Urinary bladder (tissue), 4 donors: ENCODE measurements around the gene DNAJC12. TPM values are rescaled to one million over a fixed set of nuclear protein-coding genes. Genes with fewer than 3 reads are reported as not detected.
"Not testable (repeated sequence)": the region's sequence is repeated elsewhere in the genome, so short reads cannot be mapped to it uniquely, and the experiment has no call there.

Experiments
- DNase-seq: peaks from one replicate; pipeline ENCODE4 v3.0.0-alpha.2; 2015; ENCODE audit errors: extremely low spot score
- H3K27ac ChIP-seq: one replicate; pipeline ENCODE4 v1.5.1; 2013; ENCODE audit warnings: low read depth, mild to moderate bottlenecking, moderate library complexity
- H3K36me3 ChIP-seq: one replicate; pipeline ENCODE4 v1.6.1; 2013; ENCODE audit warnings: mild to moderate bottlenecking, moderate library complexity; ENCODE audit not compliant: insufficient read depth
- H3K4me1 ChIP-seq: one replicate; pipeline ENCODE4 v1.6.1; 2013; ENCODE audit warnings: mild to moderate bottlenecking, moderate library complexity; ENCODE audit not compliant: insufficient read depth
- H3K4me3 ChIP-seq: one replicate; pipeline ENCODE4 v1.5.1; 2013; ENCODE audit warnings: low read depth, low read length
- WGBS: extraction: QIAGEN DNeasy Blood & Tissue Kit; methylation state at CpG from one replicate; pipeline ENCODE4 v1.1.7; 2013; 5-methylcytosine and 5-hydroxymethylcytosine counted together
- polyA plus RNA-seq: library from polyadenylated mRNA; stranded (reverse); fragments of 200-250 nt; gene quantifications from one replicate; pipeline ENCODE4 v1.2.3, GENCODE V29; 2013
- small RNA-seq: library from RNA; depleted of rRNA; stranded (forward); fragments of <200 nt; gene quantifications from one replicate; pipeline ENCODE3, GENCODE V24; 2014
- total RNA-seq: library from RNA; depleted of rRNA; stranded (reverse); fragments of >200 nt; gene quantifications from one replicate; pipeline ENCODE4 v1.2.3, GENCODE V29; 2014
- donor health status: healthy with polysubstance abuse.
- donor health status: healthy.

The DNAJC12 gene
- total and polyA plus RNA-seq, 2 donors, result 3.1 to 9.8 TPM

DNA sequence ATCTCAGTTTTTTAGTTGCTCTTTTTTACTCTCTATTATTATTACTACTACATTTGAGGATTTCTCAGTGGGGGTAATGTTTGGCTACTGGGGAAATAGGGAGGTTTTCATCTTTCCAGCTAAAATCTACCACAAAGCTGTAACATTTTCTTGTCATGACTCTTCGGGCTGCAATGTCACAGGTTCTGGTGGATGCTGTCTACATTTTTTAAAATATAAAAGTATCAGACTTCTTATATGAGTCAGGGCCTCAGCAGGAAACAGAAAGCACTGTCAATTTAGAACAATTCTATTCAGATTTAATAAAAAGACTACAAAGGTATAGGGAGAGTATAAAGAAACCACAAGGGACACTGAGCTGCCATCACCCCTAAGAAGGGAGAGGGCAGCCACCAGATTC, 61.6 kb downstream of the DNAJC12 start:
- Histone ChIP-seq H3K36me3 (no peaks in the 10 kb centered on the region), H3K4me1 (no peaks in the 10 kb centered on the region), H3K27ac (no peak overlapping the region), H3K4me3 (no peak overlapping the region)
- 92% methylated on average over 1 of the region's 1 CpG for WGBS
- no peak for DNase-seq

DNA sequence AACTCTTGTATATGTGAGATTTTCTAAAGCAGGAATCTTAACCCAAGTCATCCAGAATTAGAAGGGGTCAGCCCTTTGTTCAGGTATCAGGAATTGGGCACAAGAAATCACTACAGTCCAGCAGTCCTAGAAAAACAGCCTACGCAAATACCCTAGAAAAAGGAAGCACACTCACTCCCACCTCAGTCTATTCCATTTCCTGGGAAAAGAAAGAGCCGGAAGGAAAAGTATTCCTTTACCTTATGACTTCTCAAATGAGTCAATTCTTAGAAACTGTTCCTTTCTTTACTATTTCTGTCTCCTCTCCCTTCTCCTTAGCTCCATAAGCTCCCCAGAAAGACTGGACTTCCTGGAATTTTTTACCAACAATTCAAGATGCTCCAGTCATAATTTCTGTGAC, 62.7 kb downstream of the DNAJC12 start:
- WGBS, result 81% methylated on average over 2 of the region's 2 CpGs
- Histone ChIP-seq H3K4me1 (no peaks in the 10 kb centered on the region), H3K27ac (no peak overlapping the region), H3K36me3 (no peaks in the 10 kb centered on the region), H3K4me3 (no peak overlapping the region)
- no peak for DNase-seq

DNA sequence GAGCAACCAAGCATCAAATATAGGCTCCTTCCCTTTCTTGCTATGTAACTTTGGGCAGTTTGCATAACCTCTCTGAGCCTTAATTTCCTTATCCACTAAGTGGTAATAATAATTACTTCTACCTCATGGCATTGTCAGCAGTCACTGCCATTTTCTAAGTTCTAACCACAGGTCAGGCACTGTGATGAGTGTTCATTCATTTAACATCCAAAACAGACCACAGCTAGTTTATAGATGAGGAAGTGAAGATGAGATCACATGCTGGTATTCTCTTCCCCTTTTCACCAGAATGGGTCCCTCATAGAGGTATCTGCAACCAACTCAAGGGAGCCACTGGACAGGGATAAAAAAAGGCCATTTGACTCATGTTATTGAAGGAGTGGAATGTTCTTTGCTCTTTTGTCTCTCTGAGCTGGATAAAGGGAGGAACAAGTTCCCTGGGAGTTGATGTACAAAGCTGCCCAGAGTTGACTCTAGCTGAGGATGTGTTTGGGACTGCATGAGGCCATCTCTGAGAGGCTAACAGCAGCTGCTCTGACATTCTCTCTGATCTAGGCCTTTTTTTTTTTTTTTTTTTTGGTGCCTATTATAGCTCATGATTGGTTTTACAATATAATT, 65.0 kb downstream of the DNAJC12 start:
- no peak overlapping the region for H3K4me3 ChIP-seq
- H3K27ac ChIP-seq, result no peak overlapping the region
- H3K4me1 ChIP-seq, result no peaks in the 10 kb centered on the region
- no peak for DNase-seq
- H3K36me3 ChIP-seq, result no peaks in the 10 kb centered on the region

DNA sequence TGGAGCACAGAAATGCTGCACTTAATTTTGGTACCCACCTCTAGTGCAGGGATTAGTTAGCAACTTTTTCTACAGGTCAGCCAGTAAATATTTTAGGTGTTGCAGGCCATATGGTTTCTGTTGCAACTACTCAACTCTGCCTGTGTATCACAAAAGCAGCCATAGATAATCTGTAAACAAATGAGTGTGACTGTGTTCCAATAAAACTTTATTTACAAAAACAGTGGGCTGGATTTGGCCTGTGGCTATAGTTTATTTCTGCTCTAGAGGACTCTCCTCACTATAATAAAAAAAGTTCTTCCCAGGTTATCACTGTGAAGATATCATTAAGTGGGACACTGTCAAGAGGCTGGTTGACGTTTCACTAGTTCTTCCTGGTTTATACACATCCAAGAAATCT, 65.8 kb downstream of the DNAJC12 start:
- 64% methylated on average over 1 of the region's 1 CpG for WGBS
- no peaks in the 10 kb centered on the region for H3K36me3 ChIP-seq
- H3K4me3 ChIP-seq, result no peak overlapping the region
- DNase-seq, result no peak
- H3K27ac ChIP-seq, result no peak overlapping the region
- H3K4me1 ChIP-seq, result no peaks in the 10 kb centered on the region

DNA sequence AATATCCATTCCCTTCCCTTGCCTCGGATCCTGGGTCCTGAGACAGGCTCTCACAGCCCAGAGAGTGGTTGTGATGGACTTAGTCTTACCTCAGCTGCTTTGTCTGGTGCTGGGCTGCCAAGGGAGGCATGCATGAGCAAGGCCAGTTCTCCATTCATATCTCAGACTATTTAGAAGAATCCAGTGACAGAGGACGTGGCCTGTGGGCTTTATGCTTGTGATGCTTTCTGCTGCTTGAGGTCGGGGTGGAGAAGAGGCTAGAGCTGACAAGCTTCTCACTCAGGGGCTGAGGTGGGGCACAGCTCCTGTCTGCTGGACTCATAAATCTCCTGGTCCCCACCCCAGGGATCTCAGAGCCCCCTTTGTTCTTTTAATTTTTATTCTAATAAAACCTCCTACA, 66.8 kb downstream of the DNAJC12 start:
- Histone ChIP-seq H3K4me1 (no peaks in the 10 kb centered on the region), H3K4me3 (no peak overlapping the region), H3K36me3 (no peaks in the 10 kb centered on the region), H3K27ac (no peak overlapping the region)
- DNase-seq, result no peak
- 71% methylated on average over 3 of the region's 3 CpGs for WGBS

DNA sequence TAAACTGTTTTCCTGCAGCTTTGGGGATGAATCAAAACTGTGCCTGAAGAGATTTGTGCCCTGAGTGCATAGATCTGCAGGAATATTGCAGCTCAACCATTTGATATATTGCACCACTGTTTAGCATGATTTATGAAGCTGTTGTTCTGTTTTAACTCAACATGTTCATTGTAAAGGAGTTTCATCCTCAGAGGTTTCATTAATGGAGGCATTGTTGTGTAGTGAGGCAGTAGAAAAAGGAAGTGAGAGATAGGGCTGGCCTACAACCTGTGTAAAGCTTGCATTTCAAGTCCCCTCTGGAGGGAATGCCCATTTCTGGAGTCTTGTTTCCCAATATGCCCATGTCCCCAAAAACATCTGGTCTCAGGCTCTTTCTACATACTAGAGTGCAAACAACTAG, 67.5 kb downstream of the DNAJC12 start:
- Histone ChIP-seq H3K36me3 (no peaks in the 10 kb centered on the region), H3K4me1 (no peaks in the 10 kb centered on the region), H3K27ac (no peak overlapping the region), H3K4me3 (no peak overlapping the region)
- DNase-seq, result no peak

DNA sequence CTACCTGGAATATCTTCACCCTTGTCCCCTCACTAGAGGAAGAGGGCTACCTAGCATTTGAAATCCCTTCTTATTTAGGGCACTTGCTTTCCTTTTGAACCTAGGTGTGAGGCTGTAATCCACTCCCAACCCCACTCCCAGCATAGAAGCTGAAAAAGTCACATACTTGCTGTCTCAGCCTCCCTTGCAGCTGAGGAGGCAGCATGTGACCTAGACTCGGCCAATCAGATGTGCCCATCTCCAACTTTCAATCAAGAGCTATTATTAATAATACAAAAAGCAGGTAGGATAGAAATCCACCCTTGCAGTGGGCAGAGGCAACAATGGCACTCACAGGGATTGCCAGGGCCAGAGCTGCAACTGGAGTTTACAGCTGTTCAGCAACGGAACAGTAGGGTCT, 70.7 kb downstream of the DNAJC12 start:
- Histone ChIP-seq H3K4me3 (no peak overlapping the region), H3K4me1 (no peaks in the 10 kb centered on the region), H3K27ac (no peak overlapping the region), H3K36me3 (no peaks in the 10 kb centered on the region)
- DNase-seq, result no peak
- WGBS, result 67% methylated on average over 2 of the region's 2 CpGs

DNA sequence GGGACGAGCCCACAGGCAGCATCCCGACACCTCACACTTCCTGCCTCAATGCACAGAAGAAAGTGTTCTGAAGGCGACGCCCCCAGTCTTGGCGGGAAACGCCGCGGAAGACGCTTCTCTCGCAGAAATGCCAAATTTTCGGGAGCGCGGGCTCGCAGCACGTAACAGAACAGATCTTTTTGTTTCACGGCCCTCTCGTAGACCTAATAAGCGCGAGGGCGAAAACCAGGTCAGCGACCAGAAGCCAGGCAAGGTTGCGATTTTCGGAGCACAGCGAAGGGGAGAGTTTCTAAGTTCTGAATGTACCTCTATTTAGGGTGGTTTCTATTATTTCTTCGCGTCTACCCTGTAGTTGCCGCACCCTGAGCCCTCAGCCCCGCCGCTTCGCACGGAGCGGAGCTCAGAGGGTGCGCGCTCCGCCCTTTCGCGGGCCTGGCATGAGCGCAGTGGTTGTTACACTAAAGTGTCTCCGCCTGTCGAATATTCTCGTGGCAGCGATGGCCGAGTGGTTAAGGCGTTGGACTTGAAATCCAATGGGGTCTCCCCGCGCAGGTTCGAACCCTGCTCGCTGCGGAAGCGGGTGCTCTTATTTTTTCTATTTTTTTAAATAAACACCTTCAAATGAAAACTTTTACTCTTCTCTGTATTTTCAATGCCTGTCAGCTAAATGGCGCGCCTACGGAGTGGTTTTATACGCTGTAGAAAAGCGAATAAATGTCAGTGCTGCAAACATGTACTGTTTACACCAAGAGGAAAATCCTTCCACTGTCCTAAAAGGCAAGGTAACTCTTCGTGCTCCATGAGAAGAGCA, 73.8 kb downstream of the DNAJC12 start:
- Histone ChIP-seq H3K4me3 (peak overlapping the region; percentile 48), H3K36me3 (no peaks in the 10 kb centered on the region), H3K27ac (peak overlapping the region; percentile 82), H3K4me1 (no peaks in the 10 kb centered on the region)
- under 1% methylated on average over 56 of the region's 56 CpGs for WGBS
- peak; percentile 96 for DNase-seq

DNA sequence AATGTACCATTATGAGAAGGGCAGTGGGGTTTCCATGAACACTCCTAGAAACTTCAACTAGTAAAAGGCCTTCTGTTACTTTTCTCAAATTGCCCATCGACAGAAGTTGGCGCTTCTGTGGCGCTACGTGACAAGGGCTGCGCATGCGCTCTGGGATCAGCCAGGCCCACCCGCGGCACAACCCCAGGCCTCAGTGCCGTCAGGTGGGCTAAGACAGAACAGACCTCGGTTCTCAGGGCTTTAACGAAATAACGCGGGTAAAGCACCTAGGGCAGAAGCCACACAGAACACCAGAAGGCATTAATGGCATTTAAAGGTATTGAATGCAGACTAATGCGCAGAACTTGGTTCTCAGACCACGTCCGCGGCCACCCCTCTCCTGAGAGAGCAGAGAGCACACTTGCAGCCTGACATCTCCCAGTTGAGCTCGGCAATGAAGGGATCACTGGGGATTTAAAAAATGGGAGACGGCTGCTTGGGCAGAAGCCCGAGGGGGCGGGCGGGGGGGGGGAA, 74.4 kb downstream of the DNAJC12 start:
- Histone ChIP-seq H3K4me3 (peak overlapping the region; percentile 48), H3K36me3 (no peaks in the 10 kb centered on the region), H3K4me1 (no peaks in the 10 kb centered on the region), H3K27ac (peak overlapping the region; percentile 82)
- WGBS, result under 1% methylated on average over 22 of the region's 22 CpGs
- peak; percentile 41 for DNase-seq

DNA sequence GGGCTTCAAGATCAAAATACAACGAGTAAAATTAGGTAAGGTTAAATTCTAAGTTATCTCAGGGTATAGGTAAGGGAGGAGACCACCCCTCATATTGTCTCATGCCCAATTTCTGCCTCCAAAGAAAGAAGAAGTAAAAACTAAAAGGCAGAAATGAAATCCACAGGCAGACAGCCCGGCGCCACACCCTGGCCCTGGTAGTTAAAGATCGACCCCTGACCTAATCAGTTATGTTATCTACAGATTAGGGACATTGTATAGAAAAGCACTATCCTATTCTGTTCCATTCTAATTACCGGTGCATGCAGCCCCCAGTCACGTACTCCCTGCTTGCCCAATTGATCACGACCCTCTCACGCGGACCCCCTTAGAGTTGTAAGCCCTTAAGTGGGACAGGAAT, 75.4 kb downstream of the DNAJC12 start:
- WGBS, result 70% methylated on average over 9 of the region's 9 CpGs
- not testable (repeated sequence) for H3K4me1 ChIP-seq, H3K27ac ChIP-seq, DNase-seq, H3K4me3 ChIP-seq, H3K36me3 ChIP-seq

DNA sequence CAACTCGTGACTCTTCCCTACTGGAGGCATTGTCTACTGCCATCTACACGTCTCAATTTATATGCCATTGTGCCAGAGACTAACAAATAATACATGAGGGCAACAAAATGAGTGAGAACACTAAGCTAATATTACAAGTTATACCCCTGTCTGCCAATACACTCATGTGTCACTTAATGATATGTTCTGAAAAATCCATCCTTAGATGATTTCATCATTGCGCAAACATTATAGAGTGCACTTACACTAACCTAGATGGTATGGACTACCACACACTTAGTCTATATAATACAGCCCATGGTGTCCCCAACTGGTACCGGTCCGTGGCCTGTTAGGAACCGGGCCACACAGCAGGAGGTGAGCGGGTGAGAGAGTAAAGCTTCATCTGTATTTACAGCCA, 77.7 kb downstream of the DNAJC12 start:
- WGBS, result 95% methylated on average over 7 of the region's 7 CpGs

More for the DNA sequence above, 77.7 kb downstream of the DNAJC12 start:
- Histone ChIP-seq H3K4me3 (no peak overlapping the region), H3K36me3 (no peaks in the 10 kb centered on the region), H3K27ac (no peak overlapping the region), H3K4me1 (no peaks in the 10 kb centered on the region)
- no peak for DNase-seq

Small RNA genes lying within 50 kb of the gene (small RNA-seq; reads per million reads assigned to genes)
- gene RN7SL394P (not detected), gene RNU6-1250P (not detected), gene RNU6-523P (not detected)

Other genes with a start within 250 kb of the DNAJC12 start
- 26.1 TPM for gene CTNNA3, start 142.0 kb downstream of the DNAJC12 start, total RNA-seq
- gene CTNNA3, start 142.0 kb downstream of the DNAJC12 start, polyA plus RNA-seq, result 2.0 TPM
- gene SIRT1, start 46.5 kb upstream of the DNAJC12 start, total RNA-seq, result 41.3 TPM
- gene SIRT1, start 46.5 kb upstream of the DNAJC12 start, polyA plus RNA-seq, result 19.2 TPM
- gene HERC4, start 237.1 kb upstream of the DNAJC12 start, total RNA-seq, result 155 TPM
- gene HERC4, start 237.1 kb upstream of the DNAJC12 start, polyA plus RNA-seq, result 20.6 TPM